ENCODE results near the gene VWA5B1.
A peak's percentile ranks its signal among the peaks of the same experiment; 100 is the strongest.

The VWA5B1 gene

DNA sequence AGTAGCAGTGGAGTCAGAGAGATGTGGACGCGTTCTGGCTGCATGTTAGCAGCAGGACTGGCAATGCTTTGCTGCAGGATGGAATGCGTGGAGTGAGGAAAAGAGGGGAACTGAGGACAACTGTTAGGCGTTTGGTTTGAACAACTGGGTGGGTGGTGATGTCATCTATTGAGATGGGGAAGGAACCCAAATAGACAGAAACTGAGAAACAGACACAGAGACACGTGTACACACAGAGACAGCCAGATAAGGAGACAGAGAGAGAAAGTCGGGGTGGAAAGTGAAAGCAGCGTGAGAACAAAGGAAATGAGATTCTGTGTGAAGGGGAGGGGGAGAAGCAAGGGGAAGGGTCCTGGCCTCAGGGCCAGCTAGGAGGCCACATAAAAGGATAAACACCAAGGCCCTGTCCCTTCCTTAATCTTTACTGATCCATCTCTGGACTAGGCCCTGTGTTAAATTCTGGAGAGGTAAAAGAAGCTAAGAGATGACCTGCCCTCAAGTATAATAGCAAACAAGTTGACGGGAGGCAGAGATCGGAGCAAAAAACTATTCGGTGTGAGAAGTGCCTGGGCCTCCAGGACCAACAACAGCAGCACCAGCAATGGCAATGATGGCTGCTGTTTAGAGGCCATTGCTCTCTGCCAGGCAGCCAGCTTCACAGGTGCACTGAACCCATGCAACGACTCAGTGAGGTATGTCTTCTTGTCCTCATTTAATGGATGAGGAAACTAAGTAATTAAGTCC lies 31.6 kb downstream of the VWA5B1 start:
- no peaks in the 10 kb centered on the region for H3K9me3 ChIP-seq (ENCODE audit: low read depth, low read length)
- H3K36me3 ChIP-seq (ENCODE audit: insufficient read depth, low read length), result no peaks in the 10 kb centered on the region
- no peak overlapping the region for H3K27ac ChIP-seq
- no peak for TF ChIP-seq EZH2 (IDR thresholded peaks at IDR 0.05)
- no peak for TF ChIP-seq POLR2AphosphoS5 (IDR thresholded peaks at IDR 0.05; ENCODE audit: borderline replicate concordance, low read depth, low read length)
- TF ChIP-seq FOXP2 (optimal IDR thresholded peaks at IDR 0.05; ENCODE audit: control extremely low read depth, extremely low read length, insufficient read depth), result no peak
- H3K9ac ChIP-seq (ENCODE audit: insufficient read length), result no peak overlapping the region
- no peak overlapping the region for H3K4me3 ChIP-seq
- DNase-seq (ENCODE audit: low read depth, low spot score), result no peak

DNA sequence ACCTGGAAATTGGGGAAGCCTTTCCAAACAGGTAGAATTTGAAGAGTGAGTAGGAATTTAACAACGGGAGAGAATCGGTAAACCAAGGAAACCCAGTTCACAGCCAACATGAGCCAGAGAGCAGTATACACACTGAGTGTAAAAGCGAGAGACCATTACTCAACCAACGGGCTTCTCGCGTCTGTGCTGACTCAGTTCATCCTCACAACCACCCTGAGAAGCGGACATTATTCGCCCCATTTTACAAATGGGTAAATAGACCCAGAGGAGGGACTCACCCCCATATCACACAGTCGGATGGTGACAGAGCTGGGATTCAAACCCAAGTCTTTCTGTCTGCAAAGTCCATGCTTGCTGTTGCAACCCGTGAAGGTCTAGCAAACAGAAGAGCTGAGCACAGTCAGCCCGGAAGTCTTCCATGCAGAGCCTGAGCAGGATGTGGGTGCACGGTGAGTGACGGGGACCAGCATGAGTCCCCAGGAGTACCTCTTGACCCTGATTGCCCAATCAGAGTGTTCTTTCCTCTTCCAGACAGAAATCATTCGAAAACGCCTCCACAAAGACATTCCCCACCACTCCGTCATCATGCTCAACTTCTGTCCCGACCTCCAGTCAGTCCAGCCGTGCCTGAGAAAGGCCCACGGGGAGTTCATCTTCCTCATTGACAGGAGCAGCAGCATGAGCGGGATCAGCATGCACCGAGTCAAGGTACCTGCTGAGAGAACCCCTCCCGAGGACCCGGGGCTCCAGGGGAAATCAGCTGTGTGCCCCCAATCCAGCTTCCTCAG lies 32.3 kb downstream of the VWA5B1 start:
- H3K9me3 ChIP-seq (ENCODE audit: low read depth, low read length), result no peaks in the 10 kb centered on the region
- H3K4me3 ChIP-seq, result no peak overlapping the region
- no peaks in the 10 kb centered on the region for H3K36me3 ChIP-seq (ENCODE audit: insufficient read depth, low read length)
- H3K27ac ChIP-seq, result no peak overlapping the region
- peak; percentile 29 for TF ChIP-seq EZH2 (IDR thresholded peaks at IDR 0.05)
- TF ChIP-seq FOXP2 (optimal IDR thresholded peaks at IDR 0.05; ENCODE audit: control extremely low read depth, extremely low read length, insufficient read depth), result no peak
- DNase-seq (ENCODE audit: low read depth, low spot score), result no peak
- H3K9ac ChIP-seq (ENCODE audit: insufficient read length), result no peak overlapping the region

DNA sequence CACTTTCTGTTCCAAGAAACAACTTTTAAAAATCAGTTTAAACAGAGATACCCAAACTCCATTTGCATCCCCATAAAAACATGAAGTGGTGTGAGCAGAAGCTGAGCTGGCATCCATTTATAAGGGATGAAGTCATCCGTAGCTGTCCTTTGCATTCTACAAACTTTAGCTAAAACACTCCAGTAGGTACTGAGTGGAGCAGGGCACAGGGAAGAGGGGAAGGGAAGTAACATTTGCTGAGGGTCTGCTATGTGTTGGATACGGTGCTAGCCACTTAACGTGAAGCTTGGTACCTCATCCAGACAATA lies 32.9 kb downstream of the VWA5B1 start:
- TF ChIP-seq EZH2 (IDR thresholded peaks at IDR 0.05) (no peak), POLR2AphosphoS5 (IDR thresholded peaks at IDR 0.05; ENCODE audit: borderline replicate concordance, low read depth, low read length) (no peak), FOXP2 (optimal IDR thresholded peaks at IDR 0.05; ENCODE audit: control extremely low read depth, extremely low read length, insufficient read depth) (no peak)
- no peak overlapping the region for H3K4me3 ChIP-seq
- no peak overlapping the region for H3K27ac ChIP-seq
- H3K9ac ChIP-seq (ENCODE audit: insufficient read length), result no peak overlapping the region
- H3K9me3 ChIP-seq (ENCODE audit: low read depth, low read length), result no peaks in the 10 kb centered on the region
- no peak for DNase-seq (ENCODE audit: low read depth, low spot score)
- H3K36me3 ChIP-seq (ENCODE audit: insufficient read depth, low read length), result no peaks in the 10 kb centered on the region

DNA sequence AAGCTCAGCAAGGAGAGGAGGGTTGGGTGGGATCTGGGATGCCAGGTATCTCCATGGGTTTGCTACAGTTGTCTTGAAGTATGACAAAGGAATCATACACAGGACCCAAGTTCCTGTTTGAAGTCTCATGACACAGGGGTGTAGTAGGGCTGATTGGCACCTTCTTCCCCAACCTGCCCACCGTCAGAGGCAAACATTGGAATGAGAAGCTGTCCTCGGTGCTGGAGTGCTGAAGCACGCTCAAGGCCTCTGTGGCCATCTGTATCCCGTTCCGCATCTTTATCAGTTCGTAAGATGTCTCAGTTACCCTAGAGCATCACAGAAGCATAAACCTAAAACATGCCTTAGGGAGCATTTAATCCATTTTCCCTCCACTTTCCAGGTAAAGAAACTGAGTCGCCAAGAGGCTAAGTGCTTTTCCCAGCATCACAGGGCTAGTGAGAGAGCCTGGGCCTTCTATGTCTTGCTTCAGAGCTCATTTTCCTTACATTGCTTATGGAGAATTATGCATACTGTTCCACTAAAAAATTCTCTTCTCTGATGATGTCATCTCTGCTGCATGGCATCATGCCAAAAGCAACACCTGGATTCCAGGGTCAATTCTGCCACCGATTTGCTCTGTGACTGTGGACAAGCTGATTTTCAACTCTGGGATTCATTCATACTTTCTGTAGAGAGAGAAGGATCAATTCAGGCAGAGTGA lies 34.2 kb downstream of the VWA5B1 start:
- no peaks in the 10 kb centered on the region for H3K9me3 ChIP-seq (ENCODE audit: low read depth, low read length)
- H3K27ac ChIP-seq, result no peak overlapping the region
- TF ChIP-seq FOXP2 (optimal IDR thresholded peaks at IDR 0.05; ENCODE audit: control extremely low read depth, extremely low read length, insufficient read depth) (no peak), POLR2AphosphoS5 (IDR thresholded peaks at IDR 0.05; ENCODE audit: borderline replicate concordance, low read depth, low read length) (no peak), EZH2 (IDR thresholded peaks at IDR 0.05) (no peak)
- no peak overlapping the region for H3K4me3 ChIP-seq
- H3K9ac ChIP-seq (ENCODE audit: insufficient read length), result no peak overlapping the region
- no peak for DNase-seq (ENCODE audit: low read depth, low spot score)
- no peaks in the 10 kb centered on the region for H3K36me3 ChIP-seq (ENCODE audit: insufficient read depth, low read length)

DNA sequence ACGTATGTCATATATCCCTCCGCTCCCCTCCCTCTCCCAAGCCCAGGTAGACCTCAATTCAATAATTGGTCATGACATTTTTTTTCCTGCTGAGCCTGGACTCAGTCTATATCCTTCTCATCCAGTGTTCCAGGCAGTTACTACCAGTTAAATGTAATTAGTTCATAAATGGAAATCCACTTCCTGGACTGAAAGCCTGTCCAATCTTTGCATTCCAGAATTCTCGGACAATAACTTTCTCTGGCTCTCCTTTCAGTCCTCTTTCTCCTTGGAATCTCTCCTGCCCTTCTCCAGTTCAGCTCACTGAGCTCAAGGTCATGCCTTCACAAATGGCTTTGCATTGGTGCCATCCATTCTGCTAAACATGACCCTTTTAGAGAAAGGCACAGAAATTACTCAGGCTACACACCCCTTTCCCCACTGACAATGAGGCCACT lies 34.8 kb downstream of the VWA5B1 start:
- Histone ChIP-seq H3K27ac (no peak overlapping the region), H3K9ac (ENCODE audit: insufficient read length) (no peak overlapping the region), H3K36me3 (ENCODE audit: insufficient read depth, low read length) (no peaks in the 10 kb centered on the region), H3K4me3 (no peak overlapping the region), H3K9me3 (ENCODE audit: low read depth, low read length) (no peaks in the 10 kb centered on the region)
- no peak for DNase-seq (ENCODE audit: low read depth, low spot score)
- no peak for TF ChIP-seq EZH2 (IDR thresholded peaks at IDR 0.05)
- no peak for TF ChIP-seq POLR2AphosphoS5 (IDR thresholded peaks at IDR 0.05; ENCODE audit: borderline replicate concordance, low read depth, low read length)
- TF ChIP-seq FOXP2 (optimal IDR thresholded peaks at IDR 0.05; ENCODE audit: control extremely low read depth, extremely low read length, insufficient read depth), result no peak

DNA sequence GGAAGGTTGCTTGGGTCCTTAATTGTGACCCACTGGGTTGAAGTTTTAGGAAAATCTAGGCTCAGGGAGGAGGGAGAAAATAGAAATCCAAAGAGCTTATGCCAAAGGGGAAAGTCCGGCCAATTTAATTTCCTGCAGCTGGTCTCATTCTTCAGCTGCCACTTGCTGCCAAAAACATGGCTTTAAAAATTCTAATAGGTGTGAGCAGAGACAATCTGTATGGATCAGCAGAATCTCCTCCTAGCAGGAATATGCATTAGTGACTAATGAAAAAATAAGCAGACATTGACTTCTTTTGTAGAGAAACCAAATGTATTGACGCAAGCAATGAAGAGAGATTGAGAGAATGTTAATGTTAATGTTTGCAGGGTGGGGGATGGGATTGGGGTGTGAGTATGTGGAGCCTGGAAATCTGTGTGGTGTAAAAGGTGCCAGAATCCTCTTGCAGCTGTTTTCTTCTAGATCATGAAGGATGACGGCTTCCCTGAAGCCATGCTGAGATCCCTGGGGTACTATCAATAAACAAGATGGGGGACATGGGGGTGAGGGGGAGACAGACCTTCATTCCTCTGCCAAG lies 35.3 kb downstream of the VWA5B1 start:
- no peak for DNase-seq (ENCODE audit: low read depth, low spot score)
- no peaks in the 10 kb centered on the region for H3K9me3 ChIP-seq (ENCODE audit: low read depth, low read length)
- H3K27ac ChIP-seq, result no peak overlapping the region

DNA sequence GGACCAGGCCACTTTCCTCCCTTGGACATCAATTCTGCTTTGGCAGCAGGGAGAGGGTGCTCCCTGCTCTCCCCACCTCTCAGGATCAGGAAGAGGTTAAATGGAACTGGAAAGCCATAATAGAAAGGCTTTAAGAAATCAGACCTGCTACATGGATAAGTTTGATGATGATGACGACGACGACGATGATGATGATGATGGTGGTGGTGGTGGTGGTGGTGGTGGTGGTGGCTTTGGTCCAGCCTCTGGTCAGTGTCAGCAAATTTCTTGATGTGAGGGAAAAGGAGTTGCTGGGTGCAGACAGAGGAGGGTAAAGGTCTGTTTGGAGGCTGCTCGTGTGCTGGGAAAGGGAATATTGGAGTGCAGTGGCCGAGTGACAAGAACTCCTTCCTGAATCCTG lies 36.8 kb downstream of the VWA5B1 start:
- Histone ChIP-seq H3K36me3 (ENCODE audit: insufficient read depth, low read length) (no peaks in the 10 kb centered on the region), H3K9me3 (ENCODE audit: low read depth, low read length) (no peaks in the 10 kb centered on the region), H3K4me3 (no peak overlapping the region), H3K9ac (ENCODE audit: insufficient read length) (no peak overlapping the region), H3K27ac (no peak overlapping the region)
- TF ChIP-seq FOXP2 (optimal IDR thresholded peaks at IDR 0.05; ENCODE audit: control extremely low read depth, extremely low read length, insufficient read depth), result no peak
- TF ChIP-seq POLR2AphosphoS5 (IDR thresholded peaks at IDR 0.05; ENCODE audit: borderline replicate concordance, low read depth, low read length), result no peak
- no peak for TF ChIP-seq EZH2 (IDR thresholded peaks at IDR 0.05)
- DNase-seq (ENCODE audit: low read depth, low spot score), result no peak

More for the DNA sequence above, 35.3 kb downstream of the VWA5B1 start:
- Histone ChIP-seq H3K4me3 (no peak overlapping the region), H3K9ac (ENCODE audit: insufficient read length) (no peak overlapping the region), H3K36me3 (ENCODE audit: insufficient read depth, low read length) (no peaks in the 10 kb centered on the region)
- TF ChIP-seq FOXP2 (optimal IDR thresholded peaks at IDR 0.05; ENCODE audit: control extremely low read depth, extremely low read length, insufficient read depth) (no peak), EZH2 (IDR thresholded peaks at IDR 0.05) (no peak), POLR2AphosphoS5 (IDR thresholded peaks at IDR 0.05; ENCODE audit: borderline replicate concordance, low read depth, low read length) (no peak)

DNA sequence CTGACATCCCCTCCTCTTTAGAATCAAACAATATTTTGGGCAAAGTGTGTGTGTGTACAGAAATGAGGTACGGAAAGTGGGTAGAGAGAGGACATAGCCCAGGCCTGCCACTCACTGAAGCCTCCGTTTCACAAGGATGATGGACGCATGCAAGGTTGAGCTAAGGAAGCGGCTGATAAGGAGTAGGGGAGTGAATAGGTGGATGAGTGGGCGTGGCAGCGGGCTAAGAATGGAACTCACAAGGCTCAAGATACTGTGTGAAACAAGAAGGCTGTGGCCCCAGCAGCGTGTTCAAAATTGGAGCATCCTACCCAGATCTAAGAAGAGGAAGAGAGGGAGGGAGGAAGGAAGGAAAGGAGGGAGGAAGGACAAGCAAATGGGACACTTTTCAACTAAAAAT lies 37.5 kb downstream of the VWA5B1 start:
- no peak overlapping the region for H3K9ac ChIP-seq (ENCODE audit: insufficient read length)
- H3K36me3 ChIP-seq (ENCODE audit: insufficient read depth, low read length), result no peaks in the 10 kb centered on the region
- H3K27ac ChIP-seq, result no peak overlapping the region
- no peaks in the 10 kb centered on the region for H3K9me3 ChIP-seq (ENCODE audit: low read depth, low read length)
- no peak overlapping the region for H3K4me3 ChIP-seq
- no peak for TF ChIP-seq EZH2 (IDR thresholded peaks at IDR 0.05)
- no peak for TF ChIP-seq FOXP2 (optimal IDR thresholded peaks at IDR 0.05; ENCODE audit: control extremely low read depth, extremely low read length, insufficient read depth)
- TF ChIP-seq POLR2AphosphoS5 (IDR thresholded peaks at IDR 0.05; ENCODE audit: borderline replicate concordance, low read depth, low read length), result no peak
- DNase-seq (ENCODE audit: low read depth, low spot score), result no peak

All from SK-N-MC (cell line).